MM.1S (cell line): ENCODE results near the gene ANKH.

Experiments
- EZH2 ChIP-seq: fragments of 300-600 bp; sonication (generic); optimal IDR thresholded peaks from 2 replicates; pipeline ENCODE3; 2017; ENCODE audit warnings: low read depth, mild to moderate bottlenecking, antibody characterized with exemption, low read length, mixed read lengths
- EZH2phosphoT487 ChIP-seq: fragments of 300-600 bp; sonication (generic); IDR thresholded peaks from 2 replicates; pipeline ENCODE4 v1.6.1; 2018; ENCODE audit warnings: antibody characterized with exemption, low read length
- TF ChIP-seq, protein P1 (sequence below): fragments of 300-600 bp; sonication (generic); IDR thresholded peaks from 2 replicates; pipeline ENCODE4 v1.5.1; 2016; ENCODE audit warnings: antibody characterized with exemption, low read length, mixed read lengths

GRCh38 chr5:14741801-14742440 is 129.7 kb downstream of the ANKH start:
- TF ChIP-seq, protein P1, sequence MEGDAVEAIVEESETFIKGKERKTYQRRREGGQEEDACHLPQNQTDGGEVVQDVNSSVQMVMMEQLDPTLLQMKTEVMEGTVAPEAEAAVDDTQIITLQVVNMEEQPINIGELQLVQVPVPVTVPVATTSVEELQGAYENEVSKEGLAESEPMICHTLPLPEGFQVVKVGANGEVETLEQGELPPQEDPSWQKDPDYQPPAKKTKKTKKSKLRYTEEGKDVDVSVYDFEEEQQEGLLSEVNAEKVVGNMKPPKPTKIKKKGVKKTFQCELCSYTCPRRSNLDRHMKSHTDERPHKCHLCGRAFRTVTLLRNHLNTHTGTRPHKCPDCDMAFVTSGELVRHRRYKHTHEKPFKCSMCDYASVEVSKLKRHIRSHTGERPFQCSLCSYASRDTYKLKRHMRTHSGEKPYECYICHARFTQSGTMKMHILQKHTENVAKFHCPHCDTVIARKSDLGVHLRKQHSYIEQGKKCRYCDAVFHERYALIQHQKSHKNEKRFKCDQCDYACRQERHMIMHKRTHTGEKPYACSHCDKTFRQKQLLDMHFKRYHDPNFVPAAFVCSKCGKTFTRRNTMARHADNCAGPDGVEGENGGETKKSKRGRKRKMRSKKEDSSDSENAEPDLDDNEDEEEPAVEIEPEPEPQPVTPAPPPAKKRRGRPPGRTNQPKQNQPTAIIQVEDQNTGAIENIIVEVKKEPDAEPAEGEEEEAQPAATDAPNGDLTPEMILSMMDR, result no peak
- TF ChIP-seq EZH2 (no peak), EZH2phosphoT487 (no peak)
